Thyroid gland (tissue), 4 donors: Measurements from ENCODE around the gene RAE1.

Experiments
- POLR2A ChIP-seq, 2 donors: fragments of 450-650 bp; IDR thresholded peaks; one replicate each; pipeline ENCODE4 v1.6.1; 2017; ENCODE audit warnings: antibody characterized with exemption in 2 of 2, mild to moderate bottlenecking in 2 of 2, moderate library complexity in 1 of 2
- TF ChIP-seq, protein P1 (sequence below), 6 experiments: fragments of 200-600 bp in 3 of 6; fragments of 450-650 bp in 3 of 6; sonication (generic) in 3 of 6; IDR thresholded peaks; one replicate each; pipeline ENCODE4 v1.5.1; 2016 to 2019; ENCODE audit warnings: antibody characterized with exemption in 6 of 6, mild to moderate bottlenecking in 2 of 6, inconsistent platforms in 1 of 6, moderate library complexity in 1 of 6

DNA sequence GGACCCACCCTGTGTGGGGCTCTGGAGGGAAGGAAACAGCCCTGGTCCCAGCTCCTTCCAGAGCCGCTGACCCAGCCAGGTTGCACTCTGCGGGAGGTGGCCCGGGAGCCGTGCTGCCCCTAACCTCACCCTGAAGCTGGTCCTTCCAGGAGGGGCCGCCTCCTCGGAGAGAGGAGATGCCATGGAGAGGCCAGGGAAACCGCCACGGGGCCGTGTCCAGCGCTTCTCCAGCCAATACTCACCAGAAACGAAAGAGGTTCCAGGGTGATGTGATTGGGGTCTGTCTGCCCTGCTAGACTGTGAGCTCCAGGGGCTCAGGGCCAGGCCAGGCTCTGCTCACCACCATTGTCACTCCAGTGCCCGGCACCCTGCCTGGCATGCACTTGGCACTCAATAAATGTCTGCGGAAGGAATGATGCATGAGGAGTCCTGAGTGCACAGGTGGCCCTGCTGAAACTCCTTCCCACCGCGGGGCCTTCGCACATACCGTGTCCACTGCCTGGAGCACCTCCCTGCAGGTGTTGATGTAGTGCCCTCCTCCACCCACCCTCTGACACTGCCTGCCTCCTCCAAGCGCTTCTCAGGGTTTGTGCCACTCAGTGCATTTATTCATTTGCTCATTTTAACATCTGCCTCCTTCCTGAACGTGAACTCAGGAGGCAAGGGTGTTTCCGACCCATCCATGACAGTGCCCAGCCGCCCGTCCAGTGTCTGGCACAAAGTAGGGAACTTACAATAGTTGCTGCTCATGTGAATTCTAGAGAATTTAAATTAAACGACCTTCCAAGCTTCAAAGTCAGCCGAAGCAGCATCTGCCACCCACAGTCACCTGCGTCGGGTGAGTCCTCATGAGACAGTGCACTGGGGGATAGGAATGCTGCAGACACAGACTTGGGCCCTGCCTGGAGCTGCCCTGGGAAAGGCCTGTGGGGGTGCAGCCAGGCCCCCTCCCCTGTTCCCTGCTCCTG is 70.5 kb downstream of the RAE1 start:
- TF ChIP-seq, protein P1, sequence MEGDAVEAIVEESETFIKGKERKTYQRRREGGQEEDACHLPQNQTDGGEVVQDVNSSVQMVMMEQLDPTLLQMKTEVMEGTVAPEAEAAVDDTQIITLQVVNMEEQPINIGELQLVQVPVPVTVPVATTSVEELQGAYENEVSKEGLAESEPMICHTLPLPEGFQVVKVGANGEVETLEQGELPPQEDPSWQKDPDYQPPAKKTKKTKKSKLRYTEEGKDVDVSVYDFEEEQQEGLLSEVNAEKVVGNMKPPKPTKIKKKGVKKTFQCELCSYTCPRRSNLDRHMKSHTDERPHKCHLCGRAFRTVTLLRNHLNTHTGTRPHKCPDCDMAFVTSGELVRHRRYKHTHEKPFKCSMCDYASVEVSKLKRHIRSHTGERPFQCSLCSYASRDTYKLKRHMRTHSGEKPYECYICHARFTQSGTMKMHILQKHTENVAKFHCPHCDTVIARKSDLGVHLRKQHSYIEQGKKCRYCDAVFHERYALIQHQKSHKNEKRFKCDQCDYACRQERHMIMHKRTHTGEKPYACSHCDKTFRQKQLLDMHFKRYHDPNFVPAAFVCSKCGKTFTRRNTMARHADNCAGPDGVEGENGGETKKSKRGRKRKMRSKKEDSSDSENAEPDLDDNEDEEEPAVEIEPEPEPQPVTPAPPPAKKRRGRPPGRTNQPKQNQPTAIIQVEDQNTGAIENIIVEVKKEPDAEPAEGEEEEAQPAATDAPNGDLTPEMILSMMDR (IDR thresholded peaks at IDR 0.05) = no peak
- TF ChIP-seq POLR2A (IDR thresholded peaks at IDR 0.05) = no peak
